Endothelial cell of umbilical vein (primary cell): ENCODE measurements around the gene SAC3D1. TPM values are rescaled to one million over a fixed set of nuclear protein-coding genes. Genes with fewer than 3 reads are reported as not detected.

Source experiments
- BruUV-seq: library from RNA; stranded (reverse); fragments of 400-500 nt; replicated peaks from 2 replicates; lab custom pipeline; 2021; lab: Mats Ljungman, UMichigan
- CTCF ChIA-PET: fragments of 300-600, 350-600 bp; sonication (Branson Sonifier 250); formaldehyde crosslinking; loops from one replicate; lab custom pipeline; 2021; ENCODE audit warnings: antibody characterized with exemption, inconsistent platforms; lab: Charles Lee
- POLR2A ChIA-PET: fragments of 300-600, 350-600 bp; sonication (Branson Sonifier 250); formaldehyde crosslinking; loops from one replicate; lab custom pipeline; 2021; ENCODE audit warnings: antibody characterized with exemption, inconsistent platforms; lab: Charles Lee
- DNase-seq: peaks from one replicate; pipeline ENCODE4 v3.0.0-alpha.2; 2011; ENCODE audit warnings: low read depth, low spot score
- FAIRE-seq: peaks from 2 replicates; lab custom pipeline; 2011; peaks lifted over from hg19 to GRCh38; lab: Jason Lieb, UNC
- H2AFZ ChIP-seq: 2 replicates; pipeline ENCODE4 v1.6.0; 2012; ENCODE audit warnings: low read depth, low read length, control low read depth, inconsistent platforms
- H3K27ac ChIP-seq: 2 replicates; pipeline ENCODE4 v1.5.1; 2011; ENCODE audit warnings: low read depth, mild to moderate bottlenecking, control low read depth, low read length, moderate library complexity; ENCODE audit not compliant: insufficient read depth
- H3K27me3 ChIP-seq, 2 experiments: 2 replicates each; pipeline versions ENCODE4 v1.6.0 to v1.6.1; 2011; ENCODE audit warnings: low read length in 2 of 2, mixed read lengths in 1 of 2; ENCODE audit not compliant: control insufficient read depth in 2 of 2, insufficient read depth in 2 of 2
- H3K36me3 ChIP-seq, 2 experiments: 2 replicates in 1 of 2; 3 replicates in 1 of 2; pipeline ENCODE4 v1.5.1; 2011; ENCODE audit warnings: low read length in 2 of 2, mild to moderate bottlenecking in 1 of 2, moderate library complexity in 1 of 2; ENCODE audit not compliant: control insufficient read depth in 2 of 2, insufficient read depth in 2 of 2; ENCODE audit errors: extremely low read depth in 1 of 2
- H3K4me1 ChIP-seq: 3 replicates; pipeline ENCODE4 v1.5.1; 2011; ENCODE audit warnings: mild to moderate bottlenecking, low read length; ENCODE audit not compliant: control insufficient read depth, insufficient read depth; ENCODE audit errors: extremely low read depth
- H3K4me2 ChIP-seq: 2 replicates; pipeline ENCODE4 v1.6.1; 2011; ENCODE audit warnings: low read length, control low read depth, mixed read lengths; ENCODE audit not compliant: insufficient read depth
- H3K4me3 ChIP-seq, 3 experiments: fragments of 200-600 bp in 1 of 3; sonication (generic), shearing (Covaris generic) in 1 of 3; replicated peaks in 1 of 3; 2 replicates each; pipeline ENCODE4 v1.5.1; 2011 to 2016; ENCODE audit warnings: control low read depth in 3 of 3, low read length in 3 of 3, mild to moderate bottlenecking in 2 of 3, inconsistent platforms in 1 of 3, low read depth in 1 of 3, moderate library complexity in 1 of 3; ENCODE audit not compliant: insufficient read depth in 1 of 3
- H3K79me2 ChIP-seq: 2 replicates; pipeline ENCODE4 v1.6.0; 2012; ENCODE audit warnings: low read length, inconsistent platforms; ENCODE audit not compliant: control insufficient read depth, insufficient read depth
- H3K9ac ChIP-seq: replicated peaks from 2 replicates; pipeline ENCODE3; 2011; ENCODE audit warnings: low read length, control low read depth; ENCODE audit not compliant: insufficient read depth; ENCODE audit errors: extremely low read depth
- H3K9me1 ChIP-seq: replicated peaks from 3 replicates; pipeline ENCODE4 v1.6.0; 2011; ENCODE audit warnings: mild to moderate bottlenecking, low read length; ENCODE audit not compliant: control insufficient read depth, insufficient read depth; ENCODE audit errors: extremely low read depth
- H3K9me3 ChIP-seq: replicated peaks from 2 replicates; pipeline ENCODE4 v1.5.1; 2012; ENCODE audit warnings: low read length, inconsistent platforms; ENCODE audit not compliant: control insufficient read depth, insufficient read depth
- H4K20me1 ChIP-seq: replicated peaks from 2 replicates; pipeline ENCODE3; 2011; ENCODE audit warnings: mild to moderate bottlenecking, low read length; ENCODE audit not compliant: control insufficient read depth, insufficient read depth; ENCODE audit errors: extremely low read depth
- CTCF ChIP-seq, 2 donors: IDR thresholded peaks; 1 replicate in 1 of 2; 2 replicates in 1 of 2; pipeline ENCODE4 v1.5.1; 2011; ENCODE audit warnings: low read length in 2 of 2, mild to moderate bottlenecking in 2 of 2, moderate library complexity in 2 of 2, control low read depth in 1 of 2, inconsistent platforms in 1 of 2, low read depth in 1 of 2; ENCODE audit not compliant: insufficient read depth in 1 of 2; ENCODE audit errors: extremely low read depth in 1 of 2
- EZH2 ChIP-seq: IDR thresholded peaks from 2 replicates; pipeline ENCODE4 v1.6.1; 2012; ENCODE audit warnings: borderline replicate concordance, low read depth, mild to moderate bottlenecking, moderate library complexity, low read length, inconsistent platforms; ENCODE audit not compliant: severe bottlenecking
- FOS ChIP-seq: IDR thresholded peaks from 2 replicates; pipeline ENCODE4 v1.6.1; 2011; ENCODE audit warnings: mild to moderate bottlenecking, low read length, moderate library complexity, borderline replicate concordance; ENCODE audit not compliant: insufficient read depth
- GATA2 ChIP-seq: IDR thresholded peaks from 2 replicates; pipeline ENCODE4 v1.7.0; 2011; ENCODE audit warnings: low read depth, mild to moderate bottlenecking, moderate library complexity, mixed read lengths, low read length; ENCODE audit not compliant: insufficient read length, insufficient read depth
- JUN ChIP-seq: IDR thresholded peaks from 2 replicates; pipeline ENCODE4 v1.6.1; 2011; ENCODE audit warnings: borderline replicate concordance, low read depth; ENCODE audit not compliant: insufficient read length, insufficient read depth
- MAX ChIP-seq: IDR thresholded peaks from 2 replicates; pipeline ENCODE4 v1.6.1; 2011; ENCODE audit not compliant: insufficient read depth, insufficient read length
- MYC ChIP-seq: IDR thresholded peaks from one replicate; pipeline ENCODE4 v1.6.1; 2011; ENCODE audit warnings: mild to moderate bottlenecking, low read depth, low read length
- POLR2A ChIP-seq: IDR thresholded peaks from 2 replicates; pipeline ENCODE4 v1.6.1; 2012; ENCODE audit warnings: low read depth, mild to moderate bottlenecking, control low read depth, low read length
- POLR2AphosphoS5 ChIP-seq: IDR thresholded peaks from 2 replicates; pipeline ENCODE4 v1.6.1; 2012; ENCODE audit warnings: low read depth, mild to moderate bottlenecking, control low read depth, low read length, moderate library complexity; ENCODE audit not compliant: insufficient read depth
- dilution Hi-C: fragments of 300-500 bp; cut with MboI; formaldehyde crosslinking; loops from one replicate; pipeline ENCODE4 v1.15.0; 2019; ENCODE audit warnings: low sequenced_read_pairs; ENCODE audit not compliant: extremely low pct_ligation_motif_present
- intact Hi-C: fragments of 100-400 bp; cut with micrococcal nuclease; formaldehyde crosslinking; loops from one replicate; pipeline ENCODE4 v1.10.0; 2022
- polyA plus RNA-seq, 4 experiments: library from polyadenylated mRNA; depleted of rRNA in 3 of 4; stranded (reverse) in 3 of 4; unstranded in 1 of 4; fragments of >200 nt; gene quantifications; 2 replicates each; pipeline versions ENCODE4 v1.2.1 to v1.2.3, GENCODE V29; 2011 to 2012; ENCODE audit warnings: missing spikeins in 1 of 4
- total RNA-seq: library from RNA; stranded (reverse); gene quantifications from 2 replicates; pipeline ENCODE4 v1.2.3, GENCODE V29; 2021

SAC3D1 gene
- total and polyA plus RNA-seq, 2 donors (not counting 3 experiments of a cell fraction or from before 2014, with no cell fraction given), result 16.6 to 17.0 TPM

GRCh38 chr11:65078151-65078550 lies 37.1 kb downstream of the SAC3D1 start:
- H3K4me1 ChIP-seq, result peaks cover 6% of the 10 kb centered on the region
- DNase-seq (peak; percentile 22), FAIRE-seq (no peak)
- no peaks in the 10 kb centered on the region for H3K9me3 ChIP-seq
- no peak overlapping the region for H3K4me2 ChIP-seq
- H4K20me1 ChIP-seq, result no peaks in the 10 kb centered on the region
- no TSS peak for BruUV-seq
- ChIA-PET POLR2A (no interaction called here), CTCF (no interaction called here)
- H3K9me1 ChIP-seq, result no peaks in the 10 kb centered on the region
- dilution Hi-C loops, result no loop called here
- TF ChIP-seq CTCF (IDR thresholded peaks at IDR 0.05; ENCODE audit: extremely low read depth in 1 of 2, insufficient read depth in 1 of 2, low read depth in 1 of 2, low read length in 2 of 2) (peak; percentile 51 to 67), EZH2 (no peak), MAX (no peak)
- peaks cover 22% of the 10 kb centered on the region for H3K79me2 ChIP-seq
- no peak overlapping the region for H2AFZ ChIP-seq
- no peak overlapping the region for H3K9ac ChIP-seq
- peaks cover 0 to 3% of the 10 kb centered on the region in 2 experiments for H3K36me3 ChIP-seq
- no peak overlapping the region for H3K27ac ChIP-seq
- intact Hi-C loops, result loop anchor here (1.0 kb wide), 2 partner anchors 51 to 65 kb away; partner anchors contain the start of gene SNX15
- no peaks in the 10 kb centered on the region for H3K27me3 ChIP-seq
- H3K4me3 ChIP-seq, result no peak overlapping the region

- Histone ChIP-seq H3K4me3 (no peak overlapping the region), H3K4me2 (no peak overlapping the region), H3K9ac (no peak overlapping the region), H3K79me2 (peaks cover 28% of the 10 kb centered on the region), H3K27ac (no peak overlapping the region), H3K4me1 (peaks cover 9% of the 10 kb centered on the region), H4K20me1 (no peaks in the 10 kb centered on the region), H3K27me3 (no peaks in the 10 kb centered on the region), H3K9me1 (no peaks in the 10 kb centered on the region), H2AFZ (no peak overlapping the region), H3K36me3 (peaks cover 0 to 3% of the 10 kb centered on the region in 2 experiments), H3K9me3 (no peaks in the 10 kb centered on the region)
- no peak for DNase-seq
- intact Hi-C loops (loop anchor here (1.0 kb wide), 2 partner anchors 52 to 66 kb away; partner anchors contain the start of gene SNX15), dilution Hi-C loops (no loop called here)
- CTCF ChIA-PET, result no interaction called here
- no TSS peak for BruUV-seq
- FAIRE-seq, result no peak
- POLR2A ChIA-PET, result no interaction called here
- TF ChIP-seq MAX, result no peak
- no peak for TF ChIP-seq FOS
- no peak for TF ChIP-seq POLR2AphosphoS5
- TF ChIP-seq JUN, result no peak
- no peak for TF ChIP-seq EZH2
- no peak for TF ChIP-seq GATA2
- no peak for TF ChIP-seq POLR2A
- no peak for TF ChIP-seq MYC
- no peak for TF ChIP-seq CTCF (IDR thresholded peaks at IDR 0.05; ENCODE audit: extremely low read depth in 1 of 2, insufficient read depth in 1 of 2, low read depth in 1 of 2, low read length in 2 of 2)
Measured at GRCh38 chr11:65078786-65079342, 37.9 kb downstream of the SAC3D1 start.
